Parathyroid adenoma (tissue), 2 donors: ENCODE measurements around the gene AGAP1.

Experiments
- H2AFZ ChIP-seq: fragments of 300-600 bp; sonication (generic); one replicate; pipeline ENCODE4 v1.7.0; 2017; ENCODE audit warnings: antibody characterized with exemption, mild to moderate bottlenecking
- H3K27ac ChIP-seq: fragments of 300-600 bp; sonication (generic); one replicate; pipeline ENCODE4 v1.7.0; 2017
- H3K27me3 ChIP-seq: fragments of 300-600 bp; sonication (generic); one replicate; pipeline ENCODE4 v1.7.0; 2017; ENCODE audit warnings: low read length; ENCODE audit not compliant: control insufficient read depth, insufficient read depth
- H3K36me3 ChIP-seq: fragments of 300-600 bp; sonication (generic); one replicate; pipeline ENCODE4 v1.7.0; 2017; ENCODE audit warnings: low read length; ENCODE audit not compliant: control insufficient read depth, insufficient read depth
- H3K4me1 ChIP-seq: fragments of 300-600 bp; sonication (generic); one replicate; pipeline ENCODE4 v1.7.0; 2017; ENCODE audit warnings: control low read depth
- H3K4me2 ChIP-seq: fragments of 300-600 bp; sonication (generic); one replicate; pipeline ENCODE4 v1.7.0; 2017; ENCODE audit warnings: low read length
- H3K4me3 ChIP-seq: fragments of 300-600 bp; sonication (generic); one replicate; pipeline ENCODE4 v1.7.0; 2017; ENCODE audit warnings: low read depth, low read length
- H3K79me2 ChIP-seq: fragments of 300-600 bp; sonication (generic); one replicate; pipeline ENCODE4 v1.7.0; 2017; ENCODE audit warnings: control low read depth
- H3K9ac ChIP-seq: fragments of 300-600 bp; sonication (generic); one replicate; pipeline ENCODE4 v1.7.0; 2017; ENCODE audit warnings: mild to moderate bottlenecking
- H3K9me3 ChIP-seq: fragments of 300-600 bp; sonication (generic); one replicate; pipeline ENCODE4 v1.7.0; 2017; ENCODE audit warnings: low read length; ENCODE audit not compliant: control insufficient read depth
- TF ChIP-seq, protein P1 (sequence below): fragments of 300-600 bp; sonication (generic); IDR thresholded peaks from one replicate; pipeline ENCODE4 v1.7.0; 2017; ENCODE audit warnings: antibody characterized with exemption, mild to moderate bottlenecking
- donor health status: primary hyperparathyroidism.

Gene AGAP1

GRCh38 chr2:236161082-236161462 is 667.2 kb downstream of the AGAP1 start:
- Histone ChIP-seq H3K4me2 (no peak overlapping the region), H3K4me3 (no peak overlapping the region), H3K9me3 (no peaks in the 10 kb centered on the region), H2AFZ (no peak overlapping the region), H3K27ac (no peak overlapping the region), H3K9ac (no peak overlapping the region), H3K36me3 (no peaks in the 10 kb centered on the region), H3K27me3 (peaks cover 18% of the 10 kb centered on the region), H3K79me2 (no peaks in the 10 kb centered on the region), H3K4me1 (no peaks in the 10 kb centered on the region)
- TF ChIP-seq, protein P1, sequence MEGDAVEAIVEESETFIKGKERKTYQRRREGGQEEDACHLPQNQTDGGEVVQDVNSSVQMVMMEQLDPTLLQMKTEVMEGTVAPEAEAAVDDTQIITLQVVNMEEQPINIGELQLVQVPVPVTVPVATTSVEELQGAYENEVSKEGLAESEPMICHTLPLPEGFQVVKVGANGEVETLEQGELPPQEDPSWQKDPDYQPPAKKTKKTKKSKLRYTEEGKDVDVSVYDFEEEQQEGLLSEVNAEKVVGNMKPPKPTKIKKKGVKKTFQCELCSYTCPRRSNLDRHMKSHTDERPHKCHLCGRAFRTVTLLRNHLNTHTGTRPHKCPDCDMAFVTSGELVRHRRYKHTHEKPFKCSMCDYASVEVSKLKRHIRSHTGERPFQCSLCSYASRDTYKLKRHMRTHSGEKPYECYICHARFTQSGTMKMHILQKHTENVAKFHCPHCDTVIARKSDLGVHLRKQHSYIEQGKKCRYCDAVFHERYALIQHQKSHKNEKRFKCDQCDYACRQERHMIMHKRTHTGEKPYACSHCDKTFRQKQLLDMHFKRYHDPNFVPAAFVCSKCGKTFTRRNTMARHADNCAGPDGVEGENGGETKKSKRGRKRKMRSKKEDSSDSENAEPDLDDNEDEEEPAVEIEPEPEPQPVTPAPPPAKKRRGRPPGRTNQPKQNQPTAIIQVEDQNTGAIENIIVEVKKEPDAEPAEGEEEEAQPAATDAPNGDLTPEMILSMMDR = no peak

GRCh38 chr2:236161531-236161930 is 667.7 kb downstream of the AGAP1 start:
- H3K27me3 ChIP-seq = peaks cover 21% of the 10 kb centered on the region
- no peak overlapping the region for H3K27ac ChIP-seq
- H3K36me3 ChIP-seq = no peaks in the 10 kb centered on the region
- no peak overlapping the region for H2AFZ ChIP-seq
- no peaks in the 10 kb centered on the region for H3K4me1 ChIP-seq
- H3K9ac ChIP-seq = no peak overlapping the region
- H3K4me3 ChIP-seq = no peak overlapping the region
- TF ChIP-seq, protein P1 = no peak
- no peaks in the 10 kb centered on the region for H3K9me3 ChIP-seq
- no peak overlapping the region for H3K4me2 ChIP-seq
- no peaks in the 10 kb centered on the region for H3K79me2 ChIP-seq

GRCh38 chr2:236162031-236162845 is 668.4 kb downstream of the AGAP1 start:
- H2AFZ ChIP-seq = no peak overlapping the region
- H3K4me1 ChIP-seq = no peaks in the 10 kb centered on the region
- H3K9ac ChIP-seq = no peak overlapping the region
- H3K27me3 ChIP-seq = peaks cover 24% of the 10 kb centered on the region
- no peak overlapping the region for H3K4me2 ChIP-seq
- H3K9me3 ChIP-seq = no peaks in the 10 kb centered on the region
- no peaks in the 10 kb centered on the region for H3K36me3 ChIP-seq
- no peak overlapping the region for H3K27ac ChIP-seq
- no peaks in the 10 kb centered on the region for H3K79me2 ChIP-seq
- no peak overlapping the region for H3K4me3 ChIP-seq
- TF ChIP-seq, protein P1 = no peak

DNA sequence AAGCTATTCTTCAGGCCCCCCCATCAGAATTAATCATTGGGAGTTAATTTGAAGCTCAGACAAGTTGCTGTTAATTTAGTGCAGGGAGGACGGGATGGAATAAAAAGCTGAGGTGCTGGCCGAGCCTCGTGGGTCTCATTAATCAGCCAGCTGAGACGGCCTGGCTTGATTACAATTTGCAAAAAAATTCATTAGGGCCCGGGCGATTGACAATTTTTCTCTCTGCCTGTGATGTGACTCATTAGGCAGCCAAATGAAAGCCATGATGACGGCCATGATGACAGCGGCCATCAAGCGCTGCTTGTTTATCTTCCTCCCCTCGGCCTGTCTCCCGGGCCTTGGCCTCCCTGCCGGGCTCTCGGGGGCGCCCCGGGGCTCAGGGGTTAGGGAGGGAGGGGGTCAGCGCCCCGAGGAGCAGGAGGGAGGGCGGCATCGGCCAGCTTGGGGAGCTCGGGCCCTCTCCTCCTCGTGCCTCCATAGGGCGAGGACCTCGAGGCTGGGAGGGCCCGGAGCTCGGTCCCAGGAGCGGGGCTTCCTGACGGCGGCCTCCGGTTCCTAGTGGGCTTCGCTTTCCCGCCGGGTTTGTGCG is 669.1 kb downstream of the AGAP1 start:
- no peaks in the 10 kb centered on the region for H3K9me3 ChIP-seq
- H3K4me3 ChIP-seq = no peak overlapping the region
- no peak overlapping the region for H3K27ac ChIP-seq
- H3K27me3 ChIP-seq = peaks cover 27% of the 10 kb centered on the region
- TF ChIP-seq, protein P1 = no peak
- no peak overlapping the region for H2AFZ ChIP-seq
- H3K36me3 ChIP-seq = no peaks in the 10 kb centered on the region
- no peak overlapping the region for H3K4me2 ChIP-seq
- no peaks in the 10 kb centered on the region for H3K4me1 ChIP-seq
- no peak overlapping the region for H3K9ac ChIP-seq
- no peaks in the 10 kb centered on the region for H3K79me2 ChIP-seq
